CD14-positive monocyte (primary cell): ENCODE measurements around the gene SEL1L3. TPM values are rescaled to one million over a fixed set of nuclear protein-coding genes. Genes with fewer than 3 reads are reported as not detected.
A peak's percentile ranks its signal among the peaks of the same experiment; 100 is the strongest.

Experiments
- DNase-seq, 3 donors: peaks; one replicate each; pipeline ENCODE4 v3.0.0-alpha.2; 2011 to 2022
- H2AFZ ChIP-seq: 2 replicates; pipeline ENCODE4 v1.6.0; 2012; ENCODE audit warnings: mild to moderate bottlenecking, low read depth, low read length, inconsistent platforms; ENCODE audit not compliant: insufficient read depth, poor library complexity, severe bottlenecking
- H3K27ac ChIP-seq, 2 donors: 1 replicate in 1 of 2; 2 replicates in 1 of 2; pipeline ENCODE4 v1.5.1; 2012 to 2013; ENCODE audit warnings: low read length in 2 of 2, control low read depth in 1 of 2, inconsistent platforms in 1 of 2, low read depth in 1 of 2, mild to moderate bottlenecking in 1 of 2
- H3K27me3 ChIP-seq, 2 donors: one replicate each; pipeline versions ENCODE4 v1.6.0 to v1.6.1; 2011 to 2013; ENCODE audit warnings: low read length in 2 of 2; ENCODE audit not compliant: control insufficient read depth in 2 of 2, insufficient read depth in 2 of 2
- H3K36me3 ChIP-seq, 2 donors: replicated peaks in 1 of 2; 1 replicate in 1 of 2; 2 replicates in 1 of 2; pipeline versions ENCODE4 v1.5.1 to v1.6.1; 2012 to 2013; ENCODE audit warnings: low read length in 2 of 2, control low read depth in 1 of 2, inconsistent platforms in 1 of 2, mild to moderate bottlenecking in 1 of 2; ENCODE audit not compliant: insufficient read depth in 2 of 2, control insufficient read depth in 1 of 2
- H3K4me1 ChIP-seq, 2 donors: 1 replicate in 1 of 2; 2 replicates in 1 of 2; pipeline versions ENCODE4 v1.5.1 to v1.6.1; 2012 to 2013; ENCODE audit warnings: low read length in 2 of 2, control low read depth in 1 of 2, inconsistent platforms in 1 of 2, mild to moderate bottlenecking in 1 of 2, moderate library complexity in 1 of 2; ENCODE audit not compliant: insufficient read depth in 2 of 2, control insufficient read depth in 1 of 2
- H3K4me2 ChIP-seq: replicated peaks from 2 replicates; pipeline ENCODE3; 2012; ENCODE audit warnings: low read length, moderate library complexity, mild to moderate bottlenecking; ENCODE audit not compliant: poor library complexity, severe bottlenecking; ENCODE audit errors: extremely low read depth
- H3K4me3 ChIP-seq, 3 experiments: fragments of 200-600 bp in 1 of 3; sonication (generic) in 1 of 3; replicated peaks in 1 of 3; 1 replicate in 2 of 3; 2 replicates in 1 of 3; pipeline ENCODE4 v1.5.1; 2011 to 2013; ENCODE audit warnings: low read length in 3 of 3, mild to moderate bottlenecking in 3 of 3, control low read depth in 2 of 3, low read depth in 2 of 3, inconsistent platforms in 1 of 3, moderate library complexity in 1 of 3
- H3K79me2 ChIP-seq: 2 replicates; pipeline ENCODE4 v1.6.0; 2012; ENCODE audit warnings: mild to moderate bottlenecking, control low read depth, inconsistent platforms, low read length, moderate library complexity; ENCODE audit not compliant: insufficient read depth
- H3K9ac ChIP-seq: 2 replicates; pipeline ENCODE4 v1.6.0; 2017; ENCODE audit warnings: low read length, mild to moderate bottlenecking; ENCODE audit not compliant: insufficient read depth, poor library complexity, severe bottlenecking
- H3K9me3 ChIP-seq, 2 donors: replicated peaks in 1 of 2; 1 replicate in 1 of 2; 2 replicates in 1 of 2; pipeline versions ENCODE4 v1.5.1 to v1.6.1; 2012 to 2013; ENCODE audit warnings: low read length in 2 of 2, control low read depth in 1 of 2; ENCODE audit not compliant: control insufficient read depth in 1 of 2, insufficient read depth in 1 of 2
- H4K20me1 ChIP-seq: 2 replicates; pipeline ENCODE4 v1.6.0; 2012; ENCODE audit warnings: mild to moderate bottlenecking, low read length, control low read depth, moderate library complexity; ENCODE audit not compliant: insufficient read depth
- H3K27ac Mint-ChIP-seq, 7 donors: one replicate each; pipeline ENCODE4 v1.8.0; 2020; ENCODE audit warnings: mild to moderate bottlenecking in 7 of 7, mixed read lengths in 7 of 7, moderate library complexity in 6 of 7, inconsistent platforms in 2 of 7
- H3K27me3 Mint-ChIP-seq, 3 donors: one replicate each; pipeline ENCODE4 v1.8.0; 2021 to 2022; ENCODE audit warnings: low read depth in 3 of 3, mild to moderate bottlenecking in 3 of 3, mixed read lengths in 3 of 3, moderate library complexity in 3 of 3, inconsistent platforms in 1 of 3
- H3K36me3 Mint-ChIP-seq, 2 donors: one replicate each; pipeline ENCODE4 v1.8.0; 2020; ENCODE audit warnings: mixed read lengths in 2 of 2, inconsistent platforms in 1 of 2, mild to moderate bottlenecking in 1 of 2
- H3K4me1 Mint-ChIP-seq: one replicate; pipeline ENCODE4 v1.8.0; 2020; ENCODE audit warnings: mild to moderate bottlenecking, mixed read lengths
- H3K4me3 Mint-ChIP-seq, 2 donors: one replicate each; pipeline ENCODE4 v1.8.0; 2020; ENCODE audit warnings: mild to moderate bottlenecking in 2 of 2, mixed read lengths in 2 of 2, moderate library complexity in 1 of 2
- H3K9me3 Mint-ChIP-seq, 7 donors: one replicate each; pipeline ENCODE4 v1.8.0; 2020 to 2022; ENCODE audit warnings: mixed read lengths in 7 of 7, mild to moderate bottlenecking in 6 of 7, moderate library complexity in 6 of 7, inconsistent platforms in 2 of 7
- WGBS: methylation state at CpG from one replicate; pipeline ENCODE4 v1.1.5; 2013; ENCODE audit warnings: missing lambda C conversion rate; ENCODE audit not compliant: insufficient coverage; 5-methylcytosine and 5-hydroxymethylcytosine counted together
- intact Hi-C, 2 donors: fragments of 100-400 bp; cut with micrococcal nuclease; formaldehyde crosslinking; loops; one replicate each; pipeline versions ENCODE4 v1.15.0 to v1.15.1; 2023
- polyA plus RNA-seq, 3 donors: library from polyadenylated mRNA; depleted of rRNA in 1 of 3; unstranded in 2 of 3; stranded (reverse) in 1 of 3; fragments of 300-500 nt in 2 of 3; fragments of >200 nt in 1 of 3; fragmentation: Illumina TruSeq in 2 of 3; gene quantifications; 1 replicate in 2 of 3; 2 replicates in 1 of 3; pipeline ENCODE4 v1.2.3, GENCODE V29; 2012 to 2021
- TF ChIP-seq, protein P1 (sequence below): fragments of 200-600 bp; IDR thresholded peaks from one replicate; pipeline ENCODE4 v1.8.0; 2022; ENCODE audit warnings: antibody characterized with exemption, mild to moderate bottlenecking

Gene SEL1L3
- polyA plus RNA-seq, 3 donors = 0.61 to 2.2 (median 1.7) TPM

DNA sequence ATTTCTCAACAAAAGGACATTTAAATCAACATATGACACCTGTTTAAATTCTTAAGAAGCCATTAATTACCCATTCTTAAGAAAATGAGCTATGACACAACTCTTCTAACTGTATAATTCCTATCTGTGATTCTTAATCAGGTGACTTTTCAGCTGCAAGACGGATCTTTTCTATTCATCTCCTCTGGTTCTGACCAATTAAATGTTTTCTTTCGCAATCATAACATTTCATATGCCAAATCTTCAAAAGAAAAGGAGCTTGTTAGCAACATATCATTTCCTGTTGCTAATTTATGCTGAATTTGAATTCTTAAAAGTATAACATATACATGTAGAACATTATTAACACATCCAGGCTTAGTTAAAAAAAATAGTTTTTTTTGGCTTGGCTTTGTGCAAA, 62.5 kb downstream of the SEL1L3 start:
- no CpG with 5 or more reads among the region's 2 CpGs for WGBS
- Histone ChIP-seq H3K79me2 (no peaks in the 10 kb centered on the region), H3K27me3 (no peaks in the 10 kb centered on the region), H3K36me3 (peaks cover 0 to 6% of the 10 kb centered on the region in 2 donors), H3K4me1 (no peaks in the 10 kb centered on the region), H4K20me1 (no peaks in the 10 kb centered on the region), H2AFZ (no peak overlapping the region), H3K9me3 (no peaks in the 10 kb centered on the region), H3K9ac (no peak overlapping the region), H3K27ac (no peak overlapping the region), H3K4me2 (no peak overlapping the region), H3K4me3 (no peak overlapping the region)
- Mint-ChIP-seq H3K36me3 (peaks cover 0 to 6% of the 10 kb centered on the region in 2 donors), H3K4me3 (no peak overlapping the region), H3K9me3 (peaks cover 0 to 1% (median 0%) of the 10 kb centered on the region in 7 donors), H3K27me3 (peaks cover 1 to 3% (median 3%) of the 10 kb centered on the region in 3 donors), H3K4me1 (no peaks in the 10 kb centered on the region), H3K27ac (no peak overlapping the region)
- no peak for DNase-seq
- TF ChIP-seq, protein P1, sequence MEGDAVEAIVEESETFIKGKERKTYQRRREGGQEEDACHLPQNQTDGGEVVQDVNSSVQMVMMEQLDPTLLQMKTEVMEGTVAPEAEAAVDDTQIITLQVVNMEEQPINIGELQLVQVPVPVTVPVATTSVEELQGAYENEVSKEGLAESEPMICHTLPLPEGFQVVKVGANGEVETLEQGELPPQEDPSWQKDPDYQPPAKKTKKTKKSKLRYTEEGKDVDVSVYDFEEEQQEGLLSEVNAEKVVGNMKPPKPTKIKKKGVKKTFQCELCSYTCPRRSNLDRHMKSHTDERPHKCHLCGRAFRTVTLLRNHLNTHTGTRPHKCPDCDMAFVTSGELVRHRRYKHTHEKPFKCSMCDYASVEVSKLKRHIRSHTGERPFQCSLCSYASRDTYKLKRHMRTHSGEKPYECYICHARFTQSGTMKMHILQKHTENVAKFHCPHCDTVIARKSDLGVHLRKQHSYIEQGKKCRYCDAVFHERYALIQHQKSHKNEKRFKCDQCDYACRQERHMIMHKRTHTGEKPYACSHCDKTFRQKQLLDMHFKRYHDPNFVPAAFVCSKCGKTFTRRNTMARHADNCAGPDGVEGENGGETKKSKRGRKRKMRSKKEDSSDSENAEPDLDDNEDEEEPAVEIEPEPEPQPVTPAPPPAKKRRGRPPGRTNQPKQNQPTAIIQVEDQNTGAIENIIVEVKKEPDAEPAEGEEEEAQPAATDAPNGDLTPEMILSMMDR = no peak
- intact Hi-C loops = no loop called here

DNA sequence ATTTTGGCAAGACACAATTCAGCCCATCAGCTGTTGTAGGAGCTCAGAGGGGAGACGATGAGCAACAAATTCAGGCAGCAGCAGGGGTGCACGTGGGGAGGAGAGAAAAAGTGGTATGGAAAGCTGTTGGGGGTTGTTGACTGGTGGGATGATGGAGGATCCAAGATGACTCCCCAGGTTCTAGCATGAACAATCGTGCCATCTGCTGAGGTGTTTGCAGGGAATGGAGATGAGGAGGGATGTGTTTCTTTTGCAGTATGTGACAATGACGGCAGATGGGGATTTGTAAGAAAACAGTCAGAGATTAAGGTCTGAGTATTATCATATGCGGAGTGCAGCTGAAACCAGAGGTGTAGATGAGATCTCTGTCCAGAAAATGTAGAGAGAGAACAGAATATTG, 63.3 kb downstream of the SEL1L3 start:
- H3K36me3 Mint-ChIP-seq = peaks cover 0 to 6% of the 10 kb centered on the region in 2 donors

More for the DNA sequence above, 63.3 kb downstream of the SEL1L3 start:
- Histone ChIP-seq H3K9ac (no peak overlapping the region), H3K27me3 (no peaks in the 10 kb centered on the region), H3K9me3 (no peaks in the 10 kb centered on the region), H2AFZ (no peak overlapping the region), H3K4me2 (no peak overlapping the region), H3K4me3 (no peak overlapping the region), H3K79me2 (no peaks in the 10 kb centered on the region), H4K20me1 (no peaks in the 10 kb centered on the region), H3K4me1 (no peaks in the 10 kb centered on the region), H3K27ac (no peak overlapping the region), H3K36me3 (peaks cover 0 to 6% of the 10 kb centered on the region in 2 donors)
- intact Hi-C loops = no loop called here
- TF ChIP-seq, protein P1 = no peak
- Mint-ChIP-seq H3K9me3 (peaks cover 0 to 1% (median 0%) of the 10 kb centered on the region in 7 donors), H3K4me1 (no peaks in the 10 kb centered on the region), H3K4me3 (no peak overlapping the region), H3K27ac (peak overlapping the region in 2 of 7 donors; percentile 5 to 70), H3K27me3 (peaks cover 1 to 3% (median 3%) of the 10 kb centered on the region in 3 donors)
- no peak for DNase-seq
- WGBS = 97% methylated on average over 4 of the region's 5 CpGs
